Peyer's patch (tissue), 4 donors: ENCODE results near the gene FN1.

Source experiments
- CTCF ChIP-seq, 6 experiments: fragments of 450-650 bp in 4 of 6; fragments of 200-600 bp in 2 of 6; sonication (generic) in 1 of 6; IDR thresholded peaks; one replicate each; pipeline ENCODE4 v1.5.1; 2017 to 2019; ENCODE audit warnings: antibody characterized with exemption in 6 of 6, mild to moderate bottlenecking in 3 of 6, moderate library complexity in 1 of 6
- POLR2A ChIP-seq, 2 donors: fragments of 450-650 bp; IDR thresholded peaks; one replicate each; pipeline ENCODE4 v1.5.1; 2017; ENCODE audit warnings: antibody characterized with exemption in 2 of 2, mild to moderate bottlenecking in 2 of 2, moderate library complexity in 2 of 2

- no peak for TF ChIP-seq CTCF (IDR thresholded peaks at IDR 0.05)
- no peak for TF ChIP-seq POLR2A (IDR thresholded peaks at IDR 0.05)
These were observed 26.3 kb downstream of the FN1 start for GRCh38 chr2:215409331-215410127.
